Endothelial cell of umbilical vein (primary cell): ENCODE measurements around the gene INSYN2B. TPM values are rescaled to one million over a fixed set of nuclear protein-coding genes. Genes with fewer than 3 reads are reported as not detected.

ENCODE experiments used
- BruUV-seq: library from RNA; stranded (reverse); fragments of 400-500 nt; replicated peaks from 2 replicates; lab custom pipeline; 2021; lab: Mats Ljungman, UMichigan
- CTCF ChIA-PET: fragments of 300-600, 350-600 bp; sonication (Branson Sonifier 250); formaldehyde crosslinking; loops from one replicate; lab custom pipeline; 2021; ENCODE audit warnings: antibody characterized with exemption, inconsistent platforms; lab: Charles Lee
- POLR2A ChIA-PET: fragments of 300-600, 350-600 bp; sonication (Branson Sonifier 250); formaldehyde crosslinking; loops from one replicate; lab custom pipeline; 2021; ENCODE audit warnings: antibody characterized with exemption, inconsistent platforms; lab: Charles Lee
- DNase-seq: peaks from one replicate; pipeline ENCODE4 v3.0.0-alpha.2; 2011; ENCODE audit warnings: low read depth, low spot score
- FAIRE-seq: peaks from 2 replicates; lab custom pipeline; 2011; peaks lifted over from hg19 to GRCh38; lab: Jason Lieb, UNC
- H2AFZ ChIP-seq: 2 replicates; pipeline ENCODE4 v1.6.0; 2012; ENCODE audit warnings: low read depth, low read length, control low read depth, inconsistent platforms
- H3K27ac ChIP-seq: 2 replicates; pipeline ENCODE4 v1.5.1; 2011; ENCODE audit warnings: low read depth, mild to moderate bottlenecking, control low read depth, low read length, moderate library complexity; ENCODE audit not compliant: insufficient read depth
- H3K27me3 ChIP-seq, 2 experiments: 2 replicates each; pipeline versions ENCODE4 v1.6.0 to v1.6.1; 2011; ENCODE audit warnings: low read length in 2 of 2, mixed read lengths in 1 of 2; ENCODE audit not compliant: control insufficient read depth in 2 of 2, insufficient read depth in 2 of 2
- H3K36me3 ChIP-seq, 2 experiments: 2 replicates in 1 of 2; 3 replicates in 1 of 2; pipeline ENCODE4 v1.5.1; 2011; ENCODE audit warnings: low read length in 2 of 2, mild to moderate bottlenecking in 1 of 2, moderate library complexity in 1 of 2; ENCODE audit not compliant: control insufficient read depth in 2 of 2, insufficient read depth in 2 of 2; ENCODE audit errors: extremely low read depth in 1 of 2
- H3K4me1 ChIP-seq: 3 replicates; pipeline ENCODE4 v1.5.1; 2011; ENCODE audit warnings: mild to moderate bottlenecking, low read length; ENCODE audit not compliant: control insufficient read depth, insufficient read depth; ENCODE audit errors: extremely low read depth
- H3K4me2 ChIP-seq: 2 replicates; pipeline ENCODE4 v1.6.1; 2011; ENCODE audit warnings: low read length, control low read depth, mixed read lengths; ENCODE audit not compliant: insufficient read depth
- H3K4me3 ChIP-seq, 3 experiments: fragments of 200-600 bp in 1 of 3; sonication (generic), shearing (Covaris generic) in 1 of 3; replicated peaks in 1 of 3; 2 replicates each; pipeline ENCODE4 v1.5.1; 2011 to 2016; ENCODE audit warnings: control low read depth in 3 of 3, low read length in 3 of 3, mild to moderate bottlenecking in 2 of 3, inconsistent platforms in 1 of 3, low read depth in 1 of 3, moderate library complexity in 1 of 3; ENCODE audit not compliant: insufficient read depth in 1 of 3
- H3K79me2 ChIP-seq: 2 replicates; pipeline ENCODE4 v1.6.0; 2012; ENCODE audit warnings: low read length, inconsistent platforms; ENCODE audit not compliant: control insufficient read depth, insufficient read depth
- H3K9ac ChIP-seq: replicated peaks from 2 replicates; pipeline ENCODE3; 2011; ENCODE audit warnings: low read length, control low read depth; ENCODE audit not compliant: insufficient read depth; ENCODE audit errors: extremely low read depth
- H3K9me1 ChIP-seq: replicated peaks from 3 replicates; pipeline ENCODE4 v1.6.0; 2011; ENCODE audit warnings: mild to moderate bottlenecking, low read length; ENCODE audit not compliant: control insufficient read depth, insufficient read depth; ENCODE audit errors: extremely low read depth
- H3K9me3 ChIP-seq: replicated peaks from 2 replicates; pipeline ENCODE4 v1.5.1; 2012; ENCODE audit warnings: low read length, inconsistent platforms; ENCODE audit not compliant: control insufficient read depth, insufficient read depth
- H4K20me1 ChIP-seq: replicated peaks from 2 replicates; pipeline ENCODE3; 2011; ENCODE audit warnings: mild to moderate bottlenecking, low read length; ENCODE audit not compliant: control insufficient read depth, insufficient read depth; ENCODE audit errors: extremely low read depth
- EZH2 ChIP-seq: IDR thresholded peaks from 2 replicates; pipeline ENCODE4 v1.6.1; 2012; ENCODE audit warnings: borderline replicate concordance, low read depth, mild to moderate bottlenecking, moderate library complexity, low read length, inconsistent platforms; ENCODE audit not compliant: severe bottlenecking
- FOS ChIP-seq: IDR thresholded peaks from 2 replicates; pipeline ENCODE4 v1.6.1; 2011; ENCODE audit warnings: mild to moderate bottlenecking, low read length, moderate library complexity, borderline replicate concordance; ENCODE audit not compliant: insufficient read depth
- GATA2 ChIP-seq: IDR thresholded peaks from 2 replicates; pipeline ENCODE4 v1.7.0; 2011; ENCODE audit warnings: low read depth, mild to moderate bottlenecking, moderate library complexity, mixed read lengths, low read length; ENCODE audit not compliant: insufficient read length, insufficient read depth
- JUN ChIP-seq: IDR thresholded peaks from 2 replicates; pipeline ENCODE4 v1.6.1; 2011; ENCODE audit warnings: borderline replicate concordance, low read depth; ENCODE audit not compliant: insufficient read length, insufficient read depth
- MAX ChIP-seq: IDR thresholded peaks from 2 replicates; pipeline ENCODE4 v1.6.1; 2011; ENCODE audit not compliant: insufficient read depth, insufficient read length
- MYC ChIP-seq: IDR thresholded peaks from one replicate; pipeline ENCODE4 v1.6.1; 2011; ENCODE audit warnings: mild to moderate bottlenecking, low read depth, low read length
- POLR2A ChIP-seq: IDR thresholded peaks from 2 replicates; pipeline ENCODE4 v1.6.1; 2012; ENCODE audit warnings: low read depth, mild to moderate bottlenecking, control low read depth, low read length
- POLR2AphosphoS5 ChIP-seq: IDR thresholded peaks from 2 replicates; pipeline ENCODE4 v1.6.1; 2012; ENCODE audit warnings: low read depth, mild to moderate bottlenecking, control low read depth, low read length, moderate library complexity; ENCODE audit not compliant: insufficient read depth
- dilution Hi-C: fragments of 300-500 bp; cut with MboI; formaldehyde crosslinking; loops from one replicate; pipeline ENCODE4 v1.15.0; 2019; ENCODE audit warnings: low sequenced_read_pairs; ENCODE audit not compliant: extremely low pct_ligation_motif_present
- intact Hi-C: fragments of 100-400 bp; cut with micrococcal nuclease; formaldehyde crosslinking; loops from one replicate; pipeline ENCODE4 v1.10.0; 2022
- polyA plus RNA-seq, 4 experiments: library from polyadenylated mRNA; depleted of rRNA in 3 of 4; stranded (reverse) in 3 of 4; unstranded in 1 of 4; fragments of >200 nt; gene quantifications; 2 replicates each; pipeline versions ENCODE4 v1.2.1 to v1.2.3, GENCODE V29; 2011 to 2012; ENCODE audit warnings: missing spikeins in 1 of 4
- total RNA-seq: library from RNA; stranded (reverse); gene quantifications from 2 replicates; pipeline ENCODE4 v1.2.3, GENCODE V29; 2021
- TF ChIP-seq, protein P1 (sequence below), 2 donors: IDR thresholded peaks; 1 replicate in 1 of 2; 2 replicates in 1 of 2; pipeline ENCODE4 v1.5.1; 2011; ENCODE audit warnings: low read length in 2 of 2, mild to moderate bottlenecking in 2 of 2, moderate library complexity in 2 of 2, control low read depth in 1 of 2, inconsistent platforms in 1 of 2, low read depth in 1 of 2; ENCODE audit not compliant: insufficient read depth in 1 of 2; ENCODE audit errors: extremely low read depth in 1 of 2

INSYN2B gene
- total and polyA plus RNA-seq, 2 donors (not counting 3 experiments of a cell fraction or from before 2014, with no cell fraction given), result 8.2 to 17.1 TPM

DNA sequence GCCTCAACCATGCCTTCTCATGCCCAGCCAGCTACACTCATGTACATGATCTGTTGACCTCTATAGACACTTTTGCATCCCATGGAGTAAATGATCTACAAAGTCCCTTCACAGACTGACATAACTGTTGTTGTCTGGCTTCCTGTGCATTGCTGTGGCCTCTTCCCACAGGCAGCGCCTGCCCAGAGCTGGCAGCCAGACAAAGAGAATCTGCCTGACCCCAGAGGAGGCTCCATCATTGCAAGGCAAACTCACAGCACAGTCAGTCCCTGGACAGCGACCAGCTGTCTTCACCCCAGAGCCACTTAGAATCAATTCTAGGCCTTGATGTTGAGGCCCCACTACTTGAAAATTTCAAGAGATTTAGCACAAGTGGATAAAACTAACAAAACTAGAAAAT, 65.5 kb downstream of the INSYN2B start:
- no peaks in the 10 kb centered on the region for H3K9me1 ChIP-seq
- intact Hi-C loops, result loop anchor here (5.0 kb wide), 1 partner anchor 303 kb away; no protein-coding TSS in a partner anchor
- H3K4me2 ChIP-seq, result no peak overlapping the region
- no peak overlapping the region for H3K4me3 ChIP-seq
- DNase-seq (peak; percentile 10), FAIRE-seq (no peak)
- no peaks in the 10 kb centered on the region for H3K4me1 ChIP-seq
- peaks cover 8% of the 10 kb centered on the region for H3K79me2 ChIP-seq
- H3K27ac ChIP-seq, result no peak overlapping the region
- no peak overlapping the region for H2AFZ ChIP-seq
- POLR2A ChIA-PET, result no interaction called here
- dilution Hi-C loops, result no loop called here
- no peaks in the 10 kb centered on the region for H3K36me3 ChIP-seq
- no peaks in the 10 kb centered on the region for H3K27me3 ChIP-seq
- BruUV-seq, result no TSS peak
- no peaks in the 10 kb centered on the region for H4K20me1 ChIP-seq
- no peaks in the 10 kb centered on the region for H3K9me3 ChIP-seq
- H3K9ac ChIP-seq, result no peak overlapping the region
- CTCF ChIA-PET, result interaction anchor here (3.3 kb wide), 1 partner anchor 66 kb away, joined by 27 read pairs; the partner anchor contains the start of gene INSYN2B
- TF ChIP-seq MYC (no peak), POLR2A (no peak), GATA2 (no peak), EZH2 (no peak), MAX (no peak), FOS (no peak), JUN (no peak), POLR2AphosphoS5 (no peak)
- TF ChIP-seq, protein P1, sequence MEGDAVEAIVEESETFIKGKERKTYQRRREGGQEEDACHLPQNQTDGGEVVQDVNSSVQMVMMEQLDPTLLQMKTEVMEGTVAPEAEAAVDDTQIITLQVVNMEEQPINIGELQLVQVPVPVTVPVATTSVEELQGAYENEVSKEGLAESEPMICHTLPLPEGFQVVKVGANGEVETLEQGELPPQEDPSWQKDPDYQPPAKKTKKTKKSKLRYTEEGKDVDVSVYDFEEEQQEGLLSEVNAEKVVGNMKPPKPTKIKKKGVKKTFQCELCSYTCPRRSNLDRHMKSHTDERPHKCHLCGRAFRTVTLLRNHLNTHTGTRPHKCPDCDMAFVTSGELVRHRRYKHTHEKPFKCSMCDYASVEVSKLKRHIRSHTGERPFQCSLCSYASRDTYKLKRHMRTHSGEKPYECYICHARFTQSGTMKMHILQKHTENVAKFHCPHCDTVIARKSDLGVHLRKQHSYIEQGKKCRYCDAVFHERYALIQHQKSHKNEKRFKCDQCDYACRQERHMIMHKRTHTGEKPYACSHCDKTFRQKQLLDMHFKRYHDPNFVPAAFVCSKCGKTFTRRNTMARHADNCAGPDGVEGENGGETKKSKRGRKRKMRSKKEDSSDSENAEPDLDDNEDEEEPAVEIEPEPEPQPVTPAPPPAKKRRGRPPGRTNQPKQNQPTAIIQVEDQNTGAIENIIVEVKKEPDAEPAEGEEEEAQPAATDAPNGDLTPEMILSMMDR (IDR thresholded peaks at IDR 0.05; ENCODE audit: extremely low read depth in 1 of 2, insufficient read depth in 1 of 2, low read depth in 1 of 2, low read length in 2 of 2), result no peak
